HG03095 (cell line): ENCODE measurements around the gene GABARAP.
"Not testable (repeated sequence)": the region's sequence is repeated elsewhere in the genome, so short reads cannot be mapped to it uniquely, and the experiment has no call there.

Experiments used
- ATAC-seq: cut with Tn5 transposase; IDR thresholded peaks from one replicate; pipeline ENCODE4 v1.9.1; 2021; ENCODE audit warnings: moderate library complexity; ENCODE audit not compliant: unreplicated experiment

The GABARAP gene

GRCh38 chr17:7261379-7262191, 19.3 kb upstream of the GABARAP start:
- ATAC-seq: no peak

- no peak for ATAC-seq
Measured at GRCh38 chr17:7260651-7261378, 18.6 kb upstream of the GABARAP start.

GRCh38 chr17:7260151-7260550, 17.9 kb upstream of the GABARAP start:
- ATAC-seq: no peak

- ATAC-seq: no peak
Measured at GRCh38 chr17:7259555-7259889, 17.3 kb upstream of the GABARAP start.

- ATAC-seq: no peak
Measured at GRCh38 chr17:7258731-7259554, 16.7 kb upstream of the GABARAP start.

- ATAC-seq: no peak
Measured at GRCh38 chr17:7256766-7257456, 14.7 kb upstream of the GABARAP start.

- ATAC-seq: no peak
Measured at GRCh38 chr17:7254511-7254910, 12.3 kb upstream of the GABARAP start.

- no peak for ATAC-seq
Measured at GRCh38 chr17:7253082-7253481, 10.8 kb upstream of the GABARAP start.

- peak; percentile 47 for ATAC-seq
Measured at GRCh38 chr17:7252176-7253043, 10.2 kb upstream of the GABARAP start, which contains the start of gene ELP5. TSS of gene ELP5 (plus strand) at chr17:7252215. CDS start at chr17:7252551, 336 bp downstream.

- peak; percentile 77 for ATAC-seq
Measured at GRCh38 chr17:7251661-7252175, 9.5 kb upstream of the GABARAP start, which contains the start of gene CTDNEP1. TSS of gene CTDNEP1 (minus strand) at chr17:7251734. CDS start at chr17:7251296, 438 bp downstream.

GRCh38 chr17:7250695-7251627, 8.7 kb upstream of the GABARAP start:
- no peak for ATAC-seq

- ATAC-seq: no peak
Measured at GRCh38 chr17:7249830-7250229, 7.6 kb upstream of the GABARAP start.

- ATAC-seq: no peak
Measured at GRCh38 chr17:7249214-7249613, 7.0 kb upstream of the GABARAP start.

GRCh38 chr17:7248796-7249195, 6.5 kb upstream of the GABARAP start:
- ATAC-seq: no peak

GRCh38 chr17:7246779-7247178, 4.5 kb upstream of the GABARAP start:
- no peak for ATAC-seq

GRCh38 chr17:7243838-7244237, 1.6 kb upstream of the GABARAP start:
- ATAC-seq: not testable (repeated sequence)

GRCh38 chr17:7243453-7243729, 1.1 kb upstream of the GABARAP start:
- ATAC-seq: no peak

- no peak for ATAC-seq
Measured at GRCh38 chr17:7242717-7243452, 636 bp upstream of the GABARAP start.
